Activated CD4-positive, alpha-beta T cell treated with anti-CD3 and anti-CD28 coated beads, Interleukin-2, amount 10 ng/mL, durations not matched to agents 24 days and 14 days (primary cell): ENCODE measurements around the gene SLC17A9. TPM values are rescaled to one million over a fixed set of nuclear protein-coding genes. Genes with fewer than 3 reads are reported as not detected.

Experiments used
- DNase-seq: peaks from one replicate; pipeline ENCODE4 v3.0.0; 2022
- H3K27ac Mint-ChIP-seq: one replicate; pipeline ENCODE4 v1.8.0; 2022; ENCODE audit warnings: mild to moderate bottlenecking, mixed read lengths
- H3K27me3 Mint-ChIP-seq: one replicate; pipeline ENCODE4 v1.8.0; 2022; ENCODE audit warnings: mixed read lengths
- H3K36me3 Mint-ChIP-seq: one replicate; pipeline ENCODE4 v1.8.0; 2022; ENCODE audit warnings: low read depth, mild to moderate bottlenecking, mixed read lengths
- H3K4me1 Mint-ChIP-seq: one replicate; pipeline ENCODE4 v1.8.0; 2021; ENCODE audit warnings: mixed read lengths
- H3K4me3 Mint-ChIP-seq: one replicate; pipeline ENCODE4 v1.8.0; 2022; ENCODE audit warnings: mild to moderate bottlenecking, moderate library complexity, mixed read lengths
- H3K9me3 Mint-ChIP-seq: one replicate; pipeline ENCODE4 v1.8.0; 2021; ENCODE audit warnings: mixed read lengths
- intact Hi-C: fragments of 100-400 bp; cut with micrococcal nuclease; formaldehyde crosslinking; loops from one replicate; pipeline ENCODE4 v1.15.1; 2023
- total RNA-seq: library from RNA; stranded (reverse); gene quantifications from 2 replicates; pipeline ENCODE4 v1.2.3, GENCODE V29; 2022

Gene SLC17A9
- total RNA-seq = 13.0 and 14.0 TPM in 2 replicates

DNA sequence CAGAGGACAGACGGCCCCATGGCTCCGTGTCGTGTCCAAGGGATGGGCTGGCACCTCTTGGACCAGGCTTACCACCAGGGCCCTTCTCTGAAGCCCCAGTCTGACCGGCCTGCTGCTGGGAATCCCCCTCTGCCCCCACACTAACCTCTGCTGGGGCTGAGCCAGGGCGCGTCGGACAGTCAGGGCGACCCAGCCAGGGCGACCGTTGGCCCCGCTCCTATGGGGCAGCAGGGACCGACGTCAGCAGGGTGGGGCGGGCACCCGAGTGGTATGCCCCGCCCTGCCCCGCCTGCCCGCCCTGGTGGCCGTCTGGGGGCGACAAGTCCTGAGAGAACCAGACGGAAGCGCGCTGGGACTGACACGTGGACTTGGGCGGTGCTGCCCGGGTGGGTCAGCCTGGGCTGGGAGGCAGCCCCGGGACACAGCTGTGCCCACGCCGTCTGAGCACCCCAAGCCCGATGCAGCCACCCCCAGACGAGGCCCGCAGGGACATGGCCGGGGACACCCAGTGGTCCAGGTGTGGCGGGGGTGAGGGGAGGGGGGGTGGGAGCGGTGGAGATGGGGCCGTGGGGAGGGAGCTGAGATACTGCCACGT is at the start of gene SLC17A9:
Gene SLC17A9 (plus strand): TSS at position 337 of the 595 bp plus-strand sequence. CDS start 122 bp downstream, at position 459.
- Mint-ChIP-seq H3K27ac (peak within 1 kb of the TSS; percentile 89), H3K4me3 (peak within 1 kb of the TSS; percentile 82), H3K9me3 (no peaks in the 10 kb centered on the region), H3K36me3 (peaks cover 32% of the 10 kb centered on the region), H3K27me3 (no peaks in the 10 kb centered on the region), H3K4me1 (peaks cover 18% of the 10 kb centered on the region)
- peak; percentile 86 for DNase-seq
- intact Hi-C loops = loop anchor here (2.0 kb wide), 1 partner anchor 14 kb away; the partner anchor contains the start of gene GID8

GRCh38 chr20:62902926-62903615 is 49.4 kb upstream of the SLC17A9 start:
- no peak overlapping the region for H3K27ac Mint-ChIP-seq
- no peak overlapping the region for H3K4me3 Mint-ChIP-seq
- DNase-seq = no peak
- H3K4me1 Mint-ChIP-seq = peaks cover 33% of the 10 kb centered on the region
- intact Hi-C loops = no loop called here
- H3K9me3 Mint-ChIP-seq = no peaks in the 10 kb centered on the region
- H3K36me3 Mint-ChIP-seq = peaks cover 56% of the 10 kb centered on the region
- no peaks in the 10 kb centered on the region for H3K27me3 Mint-ChIP-seq

DNA sequence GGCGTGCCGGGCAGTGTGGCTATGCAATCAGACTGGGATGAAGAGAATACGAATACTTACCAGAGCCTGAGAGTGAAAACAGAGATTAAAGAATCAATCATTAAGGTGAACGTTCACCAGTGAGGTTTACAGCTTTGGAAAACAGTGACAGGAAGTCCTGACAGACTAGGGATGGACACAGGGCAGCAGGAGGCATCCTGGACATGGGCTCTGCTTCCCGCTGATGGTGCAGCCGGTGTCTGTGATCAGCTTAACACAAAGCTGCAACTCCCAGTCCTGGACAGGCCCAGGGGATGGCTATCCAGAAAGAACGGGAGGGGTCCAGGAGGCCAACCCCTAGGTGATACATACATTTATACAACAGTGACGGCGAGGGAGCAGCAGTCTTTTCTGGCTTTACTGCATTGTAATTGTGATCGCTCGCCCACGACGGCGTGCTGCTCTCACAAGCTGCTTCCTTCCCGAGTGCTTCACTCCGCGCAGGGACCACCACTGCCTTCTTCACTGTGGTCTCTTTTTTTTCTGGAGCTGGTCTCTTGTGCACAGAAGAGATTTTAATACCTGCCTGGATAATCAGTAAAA is 46.9 kb upstream of the SLC17A9 start:
- no peak for DNase-seq
- no peak overlapping the region for H3K27ac Mint-ChIP-seq
- no peak overlapping the region for H3K4me3 Mint-ChIP-seq
- H3K36me3 Mint-ChIP-seq = peaks cover 75% of the 10 kb centered on the region
- H3K4me1 Mint-ChIP-seq = peaks cover 14% of the 10 kb centered on the region
- no peaks in the 10 kb centered on the region for H3K27me3 Mint-ChIP-seq
- H3K9me3 Mint-ChIP-seq = no peaks in the 10 kb centered on the region
- intact Hi-C loops = no loop called here

DNA sequence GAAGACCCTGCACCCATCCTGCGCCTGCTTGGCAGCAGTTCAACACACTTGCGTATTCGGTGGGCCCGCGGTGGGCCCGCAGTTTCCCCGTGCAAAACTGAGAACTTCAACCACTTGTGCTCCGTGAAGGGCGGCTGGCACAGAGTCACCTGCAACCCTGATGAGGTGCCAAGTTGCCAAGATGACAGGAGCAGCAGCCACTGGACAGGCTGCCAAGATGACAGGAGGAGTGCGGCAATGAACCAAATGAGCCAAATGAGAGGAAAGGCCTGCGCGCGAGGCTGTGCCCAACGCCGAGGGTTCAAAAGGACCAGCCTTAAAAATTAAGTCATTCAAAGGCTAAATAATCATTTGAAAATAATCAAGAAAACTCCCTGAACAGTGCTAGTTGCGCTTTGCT is 46.3 kb upstream of the SLC17A9 start:
- Mint-ChIP-seq H3K9me3 (no peaks in the 10 kb centered on the region), H3K27me3 (no peaks in the 10 kb centered on the region), H3K27ac (no peak overlapping the region), H3K36me3 (peaks cover 80% of the 10 kb centered on the region), H3K4me3 (no peak overlapping the region), H3K4me1 (peaks cover 13% of the 10 kb centered on the region)
- no peak for DNase-seq
- intact Hi-C loops = no loop called here

DNA sequence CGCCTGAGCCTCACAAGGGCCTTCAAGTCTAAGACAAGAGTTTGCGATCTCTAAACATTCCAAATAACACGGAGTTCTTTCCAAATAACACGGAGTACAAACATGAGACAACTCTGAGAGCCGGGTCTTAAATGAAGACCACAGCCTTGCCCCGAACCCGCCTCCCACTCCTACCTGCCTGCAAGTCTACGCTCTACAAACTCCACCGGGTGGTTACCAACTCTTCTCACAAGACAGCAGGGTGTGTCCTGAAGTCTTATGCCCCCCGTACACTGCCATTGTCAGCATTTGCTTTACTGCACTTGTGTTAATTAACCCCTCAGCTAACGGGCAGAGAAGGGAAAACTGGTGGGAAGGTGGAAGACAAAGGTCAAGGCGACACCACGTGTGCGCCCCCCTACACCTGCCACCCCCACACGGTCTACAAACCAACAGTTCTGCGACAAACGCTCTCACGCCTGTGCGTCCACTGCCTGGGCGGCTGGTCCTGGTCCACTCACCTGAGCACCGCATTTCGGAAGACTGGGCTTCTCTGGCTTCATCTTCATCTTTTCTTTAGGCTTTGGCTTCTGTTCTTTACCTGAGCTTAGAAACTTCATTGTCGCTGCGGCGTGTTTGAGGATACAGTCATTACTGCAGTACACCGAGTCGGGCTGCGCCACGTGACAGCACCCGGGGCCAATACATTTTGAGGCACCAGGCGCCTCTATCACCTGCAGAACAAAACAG is 45.7 kb upstream of the SLC17A9 start:
- H3K36me3 Mint-ChIP-seq = peaks cover 79% of the 10 kb centered on the region
- H3K4me3 Mint-ChIP-seq = no peak overlapping the region
- intact Hi-C loops = no loop called here
- no peaks in the 10 kb centered on the region for H3K27me3 Mint-ChIP-seq
- DNase-seq = no peak
- no peak overlapping the region for H3K27ac Mint-ChIP-seq
- no peaks in the 10 kb centered on the region for H3K9me3 Mint-ChIP-seq
- peaks cover 9% of the 10 kb centered on the region for H3K4me1 Mint-ChIP-seq

GRCh38 chr20:62907384-62908317 is 44.9 kb upstream of the SLC17A9 start:
- Mint-ChIP-seq H3K27ac (no peak overlapping the region), H3K4me1 (peaks cover 9% of the 10 kb centered on the region), H3K9me3 (no peaks in the 10 kb centered on the region), H3K36me3 (peaks cover 76% of the 10 kb centered on the region), H3K4me3 (no peak overlapping the region), H3K27me3 (no peaks in the 10 kb centered on the region)
- intact Hi-C loops = no loop called here
- DNase-seq = peak; percentile 75

DNA sequence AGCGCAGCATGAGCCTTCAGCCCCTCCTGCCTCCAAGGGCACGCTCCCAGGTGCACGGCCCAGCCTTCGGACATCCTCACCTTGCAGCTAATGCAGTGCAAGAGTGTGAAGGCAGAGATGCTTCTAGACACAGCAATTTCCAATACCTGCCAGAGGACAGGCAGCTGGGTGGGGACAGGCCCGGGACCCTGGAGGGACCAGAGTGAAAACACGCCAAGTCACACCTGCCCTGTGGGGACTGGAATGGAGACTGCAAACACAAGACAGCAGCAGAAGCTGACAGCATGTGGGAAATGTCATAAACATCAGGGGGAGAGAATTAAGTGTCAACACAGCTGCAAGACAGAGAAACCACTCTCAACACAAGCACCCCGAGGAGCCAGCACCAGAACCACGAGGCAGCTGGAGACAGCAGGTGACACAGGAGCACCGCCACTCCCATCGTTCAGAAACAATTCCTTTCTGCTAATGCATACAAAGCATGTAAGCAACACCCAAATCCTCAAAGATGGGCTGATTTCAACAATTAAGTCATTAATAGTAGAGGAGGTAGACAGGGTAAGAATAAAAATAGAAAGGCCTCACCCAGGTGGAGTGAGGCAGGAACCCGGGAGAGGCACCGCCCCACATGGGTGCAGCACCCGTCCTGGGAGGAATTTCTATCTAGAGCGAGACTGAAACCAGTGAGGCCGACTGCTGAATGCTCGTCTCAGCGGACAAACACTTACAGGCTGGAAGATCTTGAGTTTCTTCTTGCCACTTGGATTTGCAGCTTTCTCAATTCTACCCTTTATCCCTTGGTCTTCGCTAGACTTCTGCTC is 43.3 kb upstream of the SLC17A9 start:
- no peak for DNase-seq
- H3K9me3 Mint-ChIP-seq = no peaks in the 10 kb centered on the region
- peaks cover 10% of the 10 kb centered on the region for H3K4me1 Mint-ChIP-seq
- H3K27me3 Mint-ChIP-seq = no peaks in the 10 kb centered on the region
- peaks cover 72% of the 10 kb centered on the region for H3K36me3 Mint-ChIP-seq
- intact Hi-C loops = no loop called here
- H3K4me3 Mint-ChIP-seq = no peak overlapping the region
- no peak overlapping the region for H3K27ac Mint-ChIP-seq

GRCh38 chr20:62910217-62910766 is 42.2 kb upstream of the SLC17A9 start:
- peak overlapping the region; percentile 45 for H3K27ac Mint-ChIP-seq
- H3K4me3 Mint-ChIP-seq = no peak overlapping the region
- DNase-seq = no peak
- H3K4me1 Mint-ChIP-seq = peaks cover 18% of the 10 kb centered on the region
- H3K27me3 Mint-ChIP-seq = no peaks in the 10 kb centered on the region
- H3K36me3 Mint-ChIP-seq = peaks cover 64% of the 10 kb centered on the region
- intact Hi-C loops = no loop called here
- no peaks in the 10 kb centered on the region for H3K9me3 Mint-ChIP-seq

GRCh38 chr20:62910777-62911497 is 41.6 kb upstream of the SLC17A9 start:
- H3K27ac Mint-ChIP-seq = peak overlapping the region; percentile 43

GRCh38 chr20:62911701-62912280 is 40.7 kb upstream of the SLC17A9 start:
- Mint-ChIP-seq H3K4me3 (no peak overlapping the region), H3K36me3 (peaks cover 54% of the 10 kb centered on the region), H3K27me3 (no peaks in the 10 kb centered on the region), H3K27ac (no peak overlapping the region), H3K9me3 (no peaks in the 10 kb centered on the region), H3K4me1 (peaks cover 26% of the 10 kb centered on the region)
- no peak for DNase-seq
- intact Hi-C loops = no loop called here

More at GRCh38 chr20:62910777-62911497, 41.6 kb upstream of the SLC17A9 start:
- intact Hi-C loops = no loop called here
- H3K9me3 Mint-ChIP-seq = no peaks in the 10 kb centered on the region
- peaks cover 59% of the 10 kb centered on the region for H3K36me3 Mint-ChIP-seq
- DNase-seq = no peak
- peaks cover 22% of the 10 kb centered on the region for H3K4me1 Mint-ChIP-seq
- no peaks in the 10 kb centered on the region for H3K27me3 Mint-ChIP-seq
- no peak overlapping the region for H3K4me3 Mint-ChIP-seq

- no peak overlapping the region for H3K4me3 Mint-ChIP-seq
- H3K36me3 Mint-ChIP-seq = peaks cover 50% of the 10 kb centered on the region
- no peaks in the 10 kb centered on the region for H3K9me3 Mint-ChIP-seq
- peaks cover 34% of the 10 kb centered on the region for H3K4me1 Mint-ChIP-seq
- no peaks in the 10 kb centered on the region for H3K27me3 Mint-ChIP-seq
- DNase-seq = no peak
- H3K27ac Mint-ChIP-seq = no peak overlapping the region
- intact Hi-C loops = no loop called here
These were observed 39.4 kb upstream of the SLC17A9 start for GRCh38 chr20:62913043-62913630.
